A549 (cell line): ENCODE data around the gene RSRC1. TPM values are rescaled to one million over a fixed set of nuclear protein-coding genes. Genes with fewer than 3 reads are reported as not detected.
A peak's percentile ranks its signal among the peaks of the same experiment; 100 is the strongest.

Source experiments
- ATAC-seq, 2 experiments: fragments of 200-7000 bp in 1 of 2; fragments of >200 bp in 1 of 2; cut with Nextera tagmentation in 1 of 2; cut with Tn5 transposase in 1 of 2; 3 replicates each; pipeline versions ENCODE4 v1.8.0 to v1.9.1; 2018 to 2020; ENCODE audit warnings: mild to moderate bottlenecking in 1 of 2, moderate library complexity in 1 of 2
- CTCF ChIA-PET: fragments of 300-600 bp; sonication (Branson Sonifier 250); formaldehyde crosslinking; extraction: SDS; loops from one replicate; lab custom pipeline; 2021; ENCODE audit warnings: antibody characterized with exemption, inconsistent platforms; lab: Yijun Ruan, JAX
- POLR2A ChIA-PET: fragments of 350-600 bp; formaldehyde crosslinking; extraction: SDS; loops from one replicate; lab custom pipeline; 2021; ENCODE audit warnings: antibody characterized with exemption, inconsistent platforms; lab: Yijun Ruan, JAX
- DNase-seq, 2 experiments: peaks; one replicate each; pipeline versions ENCODE4 v3.0.0 to v3.0.0-alpha.2; 2011 to 2016; ENCODE audit warnings: low read depth in 1 of 2, low spot score in 1 of 2
- FAIRE-seq: peaks from 2 replicates; lab custom pipeline; 2011; peaks lifted over from hg19 to GRCh38; lab: Jason Lieb, UNC
- H3K27ac ChIP-seq, 2 experiments: fragments of >200 bp; sonication (Bioruptor Twin); formaldehyde crosslinking; 3 replicates each; pipeline ENCODE4 v1.5.1; 2016 to 2017
- H3K4me1 ChIP-seq: fragments of >200 bp; sonication (Bioruptor Twin); formaldehyde crosslinking; 3 replicates; pipeline ENCODE4 v1.6.1; 2016
- H3K4me2 ChIP-seq: fragments of >200 bp; sonication (Bioruptor Twin); formaldehyde crosslinking; 3 replicates; pipeline ENCODE4 v1.6.1; 2016
- H3K4me3 ChIP-seq: fragments of >200 bp; sonication (Bioruptor Twin); formaldehyde crosslinking; 3 replicates; pipeline ENCODE4 v1.5.1; 2016
- H3K9me3 ChIP-seq: fragments of >200 bp; sonication (Bioruptor Twin); formaldehyde crosslinking; 3 replicates; pipeline ENCODE4 v1.6.1; 2016
- ATOH8 ChIP-seq: fragments of 250-450 bp; sonication (Bioruptor Pico); IDR thresholded peaks from 2 replicates; pipeline ENCODE4 v1.5.0; 2020; ENCODE audit warnings: low read depth, mild to moderate bottlenecking, moderate library complexity
- CEBPB ChIP-seq, 2 experiments: fragments of >200 bp in 1 of 2; sonication (Bioruptor Twin) in 1 of 2; formaldehyde crosslinking in 1 of 2; IDR thresholded peaks; 2 replicates each; pipeline ENCODE4 v1.6.1; 2012 to 2016
- CHD2 ChIP-seq: fragments of 150-350 bp; IDR thresholded peaks from 2 replicates; pipeline ENCODE4 v1.6.1; 2014; ENCODE audit warnings: low read length; ENCODE audit not compliant: partially characterized antibody
- CTCF ChIP-seq: fragments of >200 bp; sonication (Bioruptor Twin); formaldehyde crosslinking; IDR thresholded peaks from 3 replicates; pipeline ENCODE4 v1.5.1; 2016
- EHMT2 ChIP-seq: fragments of 200-600 bp; sonication (generic); IDR thresholded peaks from 2 replicates; pipeline ENCODE4 v1.6.1; 2016; ENCODE audit warnings: antibody characterized with exemption, low read depth, mild to moderate bottlenecking, moderate library complexity
- EP300 ChIP-seq, 2 experiments: fragments of >200 bp; sonication (Bioruptor Twin); formaldehyde crosslinking; IDR thresholded peaks; 2 replicates in 1 of 2; 3 replicates in 1 of 2; pipeline ENCODE4 v1.6.1; 2016 to 2017
- FOSB ChIP-seq: fragments of 250-450 bp; sonication (Bioruptor Pico); IDR thresholded peaks from 2 replicates; pipeline ENCODE4 v1.5.0; 2020; ENCODE audit warnings: mild to moderate bottlenecking, moderate library complexity
- FOSL2 ChIP-seq, 2 experiments: fragments of 450-650 bp in 1 of 2; fragments of >200 bp in 1 of 2; sonication (Bioruptor Twin) in 1 of 2; formaldehyde crosslinking; IDR thresholded peaks; 2 replicates each; pipeline versions ENCODE4 v1.5.0 to v1.6.1; 2016 to 2020; ENCODE audit warnings: mild to moderate bottlenecking in 1 of 2, moderate library complexity in 1 of 2
- HDAC2 ChIP-seq: fragments of 200-600 bp; sonication (generic); IDR thresholded peaks from 2 replicates; pipeline ENCODE4 v1.6.1; 2016
- HES2 ChIP-seq: fragments of >200 bp; sonication (Bioruptor Twin); formaldehyde crosslinking; IDR thresholded peaks from 2 replicates; pipeline ENCODE4 v1.6.1; 2016
- MAFK ChIP-seq: fragments of 450-650 bp; IDR thresholded peaks from 2 replicates; pipeline ENCODE4 v1.6.1; 2014; ENCODE audit not compliant: partially characterized antibody
- MYC ChIP-seq: IDR thresholded peaks from 2 replicates; pipeline ENCODE4 v1.6.1; 2012; ENCODE audit warnings: mild to moderate bottlenecking, inconsistent platforms, low read length, improper control_type of control experiment, borderline replicate concordance
- NFE2L2 ChIP-seq: fragments of 150-350 bp; conservative IDR thresholded peaks from 2 replicates; pipeline ENCODE4 v1.6.1; 2014; ENCODE audit warnings: low read length
- NR3C1 ChIP-seq: fragments of >200 bp; sonication (Bioruptor Twin); formaldehyde crosslinking; IDR thresholded peaks from 3 replicates; pipeline ENCODE4 v1.6.1; 2017
- RAD21 ChIP-seq, 2 experiments: fragments of >200 bp in 1 of 2; sonication (Bioruptor Twin) in 1 of 2; formaldehyde crosslinking in 1 of 2; IDR thresholded peaks in 1 of 2; conservative IDR thresholded peaks in 1 of 2; 2 replicates in 1 of 2; 3 replicates in 1 of 2; pipeline ENCODE4 v1.6.1; 2012 to 2018; ENCODE audit warnings: inconsistent platforms in 1 of 2
- RFX5 ChIP-seq: fragments of 450-650 bp; IDR thresholded peaks from 2 replicates; pipeline ENCODE4 v1.7.1; 2014; ENCODE audit warnings: antibody characterized with exemption, mild to moderate bottlenecking, moderate library complexity
- SMC3 ChIP-seq: fragments of >200 bp; sonication (Bioruptor Twin); formaldehyde crosslinking; IDR thresholded peaks from 3 replicates; pipeline ENCODE4 v1.6.1; 2018; ENCODE audit warnings: inconsistent platforms
- TFCP2L1 ChIP-seq: fragments of 250-450 bp; sonication (Bioruptor Pico); IDR thresholded peaks from 2 replicates; pipeline ENCODE4 v1.5.0; 2021; ENCODE audit warnings: mild to moderate bottlenecking
- USF2 ChIP-seq: fragments of 450-650 bp; IDR thresholded peaks from 2 replicates; pipeline ENCODE4 v1.6.1; 2014; ENCODE audit warnings: antibody characterized with exemption
- ZFP36 ChIP-seq: fragments of 450-650 bp; IDR thresholded peaks from 2 replicates; pipeline ENCODE4 v1.6.1; 2014; ENCODE audit warnings: borderline replicate concordance; ENCODE audit not compliant: partially characterized antibody
- ZNF302 ChIP-seq: fragments of 250-450 bp; sonication (Bioruptor Pico); IDR thresholded peaks from 2 replicates; pipeline ENCODE4 v1.9.0; 2021; ENCODE audit warnings: inconsistent platforms, mild to moderate bottlenecking, moderate library complexity
- WGBS: methylation state at CpG from one replicate; pipeline ENCODE4 v1.1.6; 2017; ENCODE audit errors: missing lambda C conversion rate; 5-methylcytosine and 5-hydroxymethylcytosine counted together
- polyA plus RNA-seq, 4 experiments: library from polyadenylated mRNA; depleted of rRNA in 3 of 4; stranded (reverse); fragments of >200 nt; fragmentation: RNase III in 1 of 4; extraction: RNeasy Plus Mini Kit Qiagen cat#74134 plus additional on column Dnase treatment in 1 of 4; gene quantifications; 2 replicates in 3 of 4; 3 replicates in 1 of 4; pipeline ENCODE4 v1.2.3, GENCODE V29; 2011 to 2017

Gene RSRC1
- polyA plus RNA-seq, 2 of the 4 experiments (the other 2 are of a cell fraction) = 17.5 to 52.2 TPM

GRCh38 chr3:158531334-158531733 lies 421.4 kb downstream of the RSRC1 start:
- Histone ChIP-seq H3K27ac (no peak overlapping the region), H3K4me1 (no peaks in the 10 kb centered on the region), H3K4me3 (no peak overlapping the region), H3K9me3 (no peaks in the 10 kb centered on the region), H3K4me2 (no peak overlapping the region)
- DNase-seq = no peak
- POLR2A ChIA-PET = no interaction called here
- no peak for TF ChIP-seq CEBPB (IDR thresholded peaks at IDR 0.05)
- TF ChIP-seq FOSB (CRISPR knock-in tag) = no peak
- no peak for TF ChIP-seq EP300 (IDR thresholded peaks at IDR 0.05)
- TF ChIP-seq HDAC2 = no peak
- no peak for TF ChIP-seq FOSL2 (IDR thresholded peaks at IDR 0.05)
- no peak for TF ChIP-seq FOSL2 (CRISPR knock-in tag; IDR thresholded peaks at IDR 0.05)
- no peak for TF ChIP-seq MYC
- no peak for TF ChIP-seq EHMT2
- CTCF ChIA-PET = interaction anchor here (0.6 to 3.4 kb wide), 11 partner anchors 9 to 999 kb away, joined by 3 to 18 read pairs (median 5); no protein-coding TSS in a partner anchor
- no peak for ATAC-seq
- FAIRE-seq = no peak
- WGBS = 90% methylated on average over 5 of the region's 5 CpGs

- ChIA-PET CTCF (interaction anchor here (0.6 to 3.4 kb wide), 11 partner anchors 8 to 999 kb away, joined by 3 to 18 read pairs (median 4); no protein-coding TSS in a partner anchor), POLR2A (no interaction called here)
- Histone ChIP-seq H3K27ac (no peak overlapping the region), H3K9me3 (no peaks in the 10 kb centered on the region), H3K4me1 (no peaks in the 10 kb centered on the region), H3K4me3 (no peak overlapping the region), H3K4me2 (no peak overlapping the region)
- ATAC-seq (peak; percentile 59 to 60; a peak in 1 of 6 replicates), DNase-seq (peak; percentile 23 to 71), FAIRE-seq (peak; percentile 95)
- no peak for TF ChIP-seq NFE2L2
- peak; percentile 83 for TF ChIP-seq CTCF
- TF ChIP-seq RAD21 (conservative IDR thresholded peaks at IDR 0.05 in 1 of 2, IDR thresholded peaks at IDR 0.05 in 1 of 2) = peak; percentile 83 to 87
- peak; percentile 65 for TF ChIP-seq SMC3
- no peak for TF ChIP-seq NR3C1
- TF ChIP-seq HES2 = no peak
These were observed 422.3 kb downstream of the RSRC1 start for GRCh38 chr3:158532099-158532734.

- no peaks in the 10 kb centered on the region for H3K4me1 ChIP-seq
- CTCF ChIA-PET = no interaction called here
- H3K9me3 ChIP-seq = no peaks in the 10 kb centered on the region
- FAIRE-seq (no peak), DNase-seq (no peak), ATAC-seq (no peak)
- TF ChIP-seq RFX5 = no peak
- no peak for TF ChIP-seq TFCP2L1 (CRISPR knock-in tag)
- TF ChIP-seq MAFK = no peak
- TF ChIP-seq ZFP36 = no peak
- no peak for TF ChIP-seq ATOH8 (CRISPR knock-in tag)
- TF ChIP-seq USF2 = no peak
- TF ChIP-seq ZNF302 (CRISPR knock-in tag) = no peak
- no peak for TF ChIP-seq NFE2L2
- TF ChIP-seq CHD2 = no peak
- no peak for TF ChIP-seq RAD21 (conservative IDR thresholded peaks at IDR 0.05 in 1 of 2, IDR thresholded peaks at IDR 0.05 in 1 of 2)
- no peak overlapping the region for H3K4me2 ChIP-seq
- POLR2A ChIA-PET = no interaction called here
- no peak overlapping the region for H3K27ac ChIP-seq
- no peak overlapping the region for H3K4me3 ChIP-seq
- 65% methylated on average over 2 of the region's 2 CpGs for WGBS
These were observed 426.0 kb downstream of the RSRC1 start for GRCh38 chr3:158535918-158536317.
